Caco-2 (cell line): ENCODE measurements around the gene ATP9A. TPM values are rescaled to one million over a fixed set of nuclear protein-coding genes. Genes with fewer than 3 reads are reported as not detected.
A peak's percentile ranks its signal among the peaks of the same experiment; 100 is the strongest.
"Not testable (repeated sequence)": the region's sequence is repeated elsewhere in the genome, so short reads cannot be mapped to it uniquely, and the experiment has no call there.

ENCODE experiments used
- BruUV-seq: library from RNA; stranded (reverse); fragments of 400-500 nt; replicated peaks from 2 replicates; lab custom pipeline; 2021; lab: Mats Ljungman, UMichigan
- CTCF ChIA-PET: fragments of 300-600 bp; sonication (Branson Sonifier 250); formaldehyde crosslinking; loops from one replicate; lab custom pipeline; 2022; ENCODE audit warnings: antibody characterized with exemption; lab: Charles Lee
- POLR2A ChIA-PET: fragments of 300-600 bp; sonication (Branson Sonifier 250); formaldehyde crosslinking; loops from one replicate; lab custom pipeline; 2022; ENCODE audit warnings: antibody characterized with exemption; lab: Charles Lee
- DNase-seq, 2 experiments: peaks; one replicate each; pipeline versions ENCODE4 v3.0.0 to v3.0.0-alpha.2; 2020 to 2022
- H3K27me3 ChIP-seq: replicated peaks from 2 replicates; pipeline ENCODE4 v1.6.0; 2011; ENCODE audit warnings: low read length; ENCODE audit not compliant: control insufficient read depth, insufficient read depth
- H3K36me3 ChIP-seq: 2 replicates; pipeline ENCODE4 v1.5.1; 2011; ENCODE audit warnings: low read length; ENCODE audit not compliant: control insufficient read depth, insufficient read depth
- H3K4me1 ChIP-seq: fragments of 250-450 bp; sonication (Bioruptor Pico); 2 replicates; pipeline ENCODE4 v1.5.1; 2020; ENCODE audit warnings: mild to moderate bottlenecking
- H3K4me3 ChIP-seq: 2 replicates; pipeline ENCODE4 v1.5.1; 2011; ENCODE audit warnings: low read depth, mild to moderate bottlenecking, control low read depth, low read length
- H3K9me3 ChIP-seq: fragments of 250-450 bp; sonication (Bioruptor Pico); 2 replicates; pipeline ENCODE4 v1.5.1; 2020; ENCODE audit warnings: mild to moderate bottlenecking, moderate library complexity
- H3K27ac Mint-ChIP-seq: one replicate; pipeline ENCODE4 v1.8.0; 2022; ENCODE audit warnings: mixed read lengths; ENCODE audit not compliant: unreplicated experiment
- H3K27me3 Mint-ChIP-seq: one replicate; pipeline ENCODE4 v1.8.0; 2022; ENCODE audit warnings: mixed read lengths; ENCODE audit not compliant: insufficient read depth, unreplicated experiment
- H3K36me3 Mint-ChIP-seq: one replicate; pipeline ENCODE4 v1.8.0; 2022; ENCODE audit warnings: mild to moderate bottlenecking, mixed read lengths; ENCODE audit not compliant: insufficient read depth, unreplicated experiment
- H3K4me1 Mint-ChIP-seq: one replicate; pipeline ENCODE4 v1.8.0; 2022; ENCODE audit warnings: low read depth, mixed read lengths; ENCODE audit not compliant: unreplicated experiment
- H3K4me3 Mint-ChIP-seq: one replicate; pipeline ENCODE4 v1.8.0; 2022; ENCODE audit warnings: mild to moderate bottlenecking, moderate library complexity, mixed read lengths; ENCODE audit not compliant: unreplicated experiment
- H3K9me3 Mint-ChIP-seq: one replicate; pipeline ENCODE4 v1.8.0; 2022; ENCODE audit warnings: mixed read lengths; ENCODE audit not compliant: unreplicated experiment
- CTCF ChIP-seq, 2 experiments: fragments of 200-600 bp in 1 of 2; IDR thresholded peaks; 1 replicate in 1 of 2; 2 replicates in 1 of 2; pipeline versions ENCODE4 v1.5.1 to v1.8.0; 2011 to 2022; ENCODE audit warnings: antibody characterized with exemption in 1 of 2, control low read depth in 1 of 2, inconsistent platforms in 1 of 2, low read depth in 1 of 2, low read length in 1 of 2, mild to moderate bottlenecking in 1 of 2, moderate library complexity in 1 of 2; ENCODE audit not compliant: insufficient read depth in 1 of 2, severe bottlenecking in 1 of 2, unreplicated experiment in 1 of 2
- intact Hi-C: fragments of 100-400 bp; cut with micrococcal nuclease; formaldehyde crosslinking; loops from one replicate; pipeline ENCODE4 v1.10.0; 2022; ENCODE audit not compliant: unreplicated experiment
- total RNA-seq: library from RNA; stranded (reverse); gene quantifications from 2 replicates; pipeline ENCODE4 v1.2.3, GENCODE V29; 2022

Gene ATP9A
- total RNA-seq, 1 experiment from 2014 or later: 102 TPM

- Mint-ChIP-seq H3K9me3 (no peaks in the 10 kb centered on the region), H3K4me3 (peak overlapping the region; percentile 84), H3K27ac (peak overlapping the region; percentile 80), H3K4me1 (peaks cover 16% of the 10 kb centered on the region), H3K27me3 (no peaks in the 10 kb centered on the region), H3K36me3 (peaks cover 29% of the 10 kb centered on the region)
- no peaks in the 10 kb centered on the region for H3K36me3 ChIP-seq
- peak; percentile 78 to 87 for TF ChIP-seq CTCF (IDR thresholded peaks at IDR 0.05; ENCODE audit: insufficient read depth in 1 of 2, low read depth in 1 of 2, low read length in 1 of 2, severe bottlenecking in 1 of 2, unreplicated experiment in 1 of 2)
- DNase-seq: peak; percentile 99
- H3K27me3 ChIP-seq: no peaks in the 10 kb centered on the region
- POLR2A ChIA-PET: interaction anchor here (0.6 to 1.2 kb wide), 8 partner anchors 24 to 264 kb away, joined by 3 to 8 read pairs (median 6); no protein-coding TSS in a partner anchor
- TSS peak; percentile 94 for BruUV-seq
- H3K4me1 ChIP-seq: peaks cover 13% of the 10 kb centered on the region
- no peaks in the 10 kb centered on the region for H3K9me3 ChIP-seq
- peak overlapping the region; percentile 95 for H3K4me3 ChIP-seq
- CTCF ChIA-PET: interaction anchor here (0.6 to 1.9 kb wide), 14 partner anchors 30 to 493 kb away, joined by 3 to 38 read pairs (median 4); no protein-coding TSS in a partner anchor
- intact Hi-C loops: loop anchor here (1.0 kb wide), 4 partner anchors 23 to 294 kb away; no protein-coding TSS in a partner anchor
These were observed 960 bp downstream of the ATP9A start for GRCh38 chr20:51766994-51767866.

- H3K27ac Mint-ChIP-seq, BruUV-seq, POLR2A ChIA-PET, H3K9me3 ChIP-seq, H3K9me3 Mint-ChIP-seq, H3K4me3 Mint-ChIP-seq, H3K27me3 ChIP-seq, H3K4me3 ChIP-seq, intact Hi-C loops, DNase-seq, CTCF ChIA-PET, H3K36me3 ChIP-seq, H3K27me3 Mint-ChIP-seq: not testable (repeated sequence)
- H3K4me1 ChIP-seq: peaks cover 32% of the 10 kb centered on the region
- peaks cover 33% of the 10 kb centered on the region for H3K4me1 Mint-ChIP-seq
- peaks cover 48% of the 10 kb centered on the region for H3K36me3 Mint-ChIP-seq
These were observed 2.8 kb downstream of the ATP9A start for GRCh38 chr20:51765381-51765780.

GRCh38 chr20:51763965-51764602 is 4.1 kb downstream of the ATP9A start:
- Histone ChIP-seq H3K4me3 (no peak overlapping the region), H3K36me3 (no peaks in the 10 kb centered on the region; the same call in 1 of the 2 replicates), H3K4me1 (peaks cover 43% of the 10 kb centered on the region), H3K27me3 (no peaks in the 10 kb centered on the region), H3K9me3 (peaks cover 6% of the 10 kb centered on the region; the same call in 1 of the 2 replicates)
- TF ChIP-seq CTCF (IDR thresholded peaks at IDR 0.05; ENCODE audit: insufficient read depth in 1 of 2, low read depth in 1 of 2, low read length in 1 of 2, severe bottlenecking in 1 of 2, unreplicated experiment in 1 of 2): no peak
- BruUV-seq: no TSS peak
- no peak overlapping the region for H3K4me3 Mint-ChIP-seq
- CTCF ChIA-PET: interaction anchor here (1.1 to 1.6 kb wide), 4 partner anchors 33 to 297 kb away, joined by 3 to 6 read pairs (median 4); no protein-coding TSS in a partner anchor
- H3K27ac Mint-ChIP-seq: peak overlapping the region; percentile 10
- DNase-seq: no peak
- no peaks in the 10 kb centered on the region for H3K27me3 Mint-ChIP-seq
- POLR2A ChIA-PET: interaction anchor here (1.0 to 1.2 kb wide), 2 partner anchors 36 to 63 kb away, joined by 3 to 5 read pairs; no protein-coding TSS in a partner anchor
- H3K36me3 Mint-ChIP-seq: peaks cover 58% of the 10 kb centered on the region
- H3K4me1 Mint-ChIP-seq: peaks cover 41% of the 10 kb centered on the region
- H3K9me3 Mint-ChIP-seq: no peaks in the 10 kb centered on the region
- intact Hi-C loops: no loop called here
